HK-2 (cell line): Measurements from ENCODE around the gene LSM2.
A peak's percentile ranks its signal among the peaks of the same experiment; 100 is the strongest.
"Not testable (repeated sequence)": the region's sequence is repeated elsewhere in the genome, so short reads cannot be mapped to it uniquely, and the experiment has no call there.

Source experiments
- DNase-seq: peaks from one replicate; pipeline ENCODE4 v3.0.0-alpha.2; 2018; ENCODE audit not compliant: unreplicated experiment

LSM2 gene

GRCh38 chr6:31806470-31807272 is at the start of gene LSM2:
Gene LSM2 (minus strand): TSS chr6:31806966. CDS start chr6:31806757, 209 bp downstream.
- DNase-seq: peak; percentile 97

DNA sequence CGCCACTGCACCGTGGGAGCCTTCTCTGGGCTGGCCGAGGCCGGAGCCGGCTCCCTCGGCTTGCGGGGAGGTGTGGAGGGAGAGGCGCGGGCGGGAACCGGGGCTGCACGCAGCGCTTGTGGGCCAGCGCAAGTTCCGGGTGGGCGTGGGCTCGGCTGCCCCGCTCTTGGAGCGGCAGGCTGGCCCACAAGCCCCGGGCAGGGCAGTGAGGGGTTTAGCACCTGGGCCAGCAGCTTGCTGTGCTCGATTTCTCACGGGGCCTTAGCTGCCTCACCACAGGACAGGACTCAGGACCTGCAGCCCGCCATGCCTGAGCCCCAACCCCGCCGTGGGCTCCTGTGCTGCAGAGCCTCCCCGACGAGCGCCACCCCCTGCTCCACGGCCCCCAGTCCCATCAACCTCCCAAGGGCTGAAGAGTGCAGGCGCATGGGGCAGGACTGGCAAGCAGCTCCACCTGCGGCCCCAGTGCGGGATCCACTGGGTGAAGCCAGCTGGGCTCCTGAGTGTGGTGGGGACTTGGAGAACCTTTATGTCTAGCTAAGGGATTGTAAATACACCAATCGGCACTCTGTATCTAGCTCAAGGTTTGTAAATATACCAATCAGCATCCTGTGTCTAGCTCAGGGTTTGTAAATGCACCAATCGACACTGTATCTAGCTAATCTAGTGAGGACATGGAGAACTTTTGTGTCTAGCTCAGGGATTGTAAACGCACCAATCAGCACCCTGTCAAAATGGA is 45.4 kb upstream of the LSM2 start:
- not testable (repeated sequence) for DNase-seq

GRCh38 chr6:31851485-31851832 is 44.7 kb upstream of the LSM2 start:
- DNase-seq: no peak

DNA sequence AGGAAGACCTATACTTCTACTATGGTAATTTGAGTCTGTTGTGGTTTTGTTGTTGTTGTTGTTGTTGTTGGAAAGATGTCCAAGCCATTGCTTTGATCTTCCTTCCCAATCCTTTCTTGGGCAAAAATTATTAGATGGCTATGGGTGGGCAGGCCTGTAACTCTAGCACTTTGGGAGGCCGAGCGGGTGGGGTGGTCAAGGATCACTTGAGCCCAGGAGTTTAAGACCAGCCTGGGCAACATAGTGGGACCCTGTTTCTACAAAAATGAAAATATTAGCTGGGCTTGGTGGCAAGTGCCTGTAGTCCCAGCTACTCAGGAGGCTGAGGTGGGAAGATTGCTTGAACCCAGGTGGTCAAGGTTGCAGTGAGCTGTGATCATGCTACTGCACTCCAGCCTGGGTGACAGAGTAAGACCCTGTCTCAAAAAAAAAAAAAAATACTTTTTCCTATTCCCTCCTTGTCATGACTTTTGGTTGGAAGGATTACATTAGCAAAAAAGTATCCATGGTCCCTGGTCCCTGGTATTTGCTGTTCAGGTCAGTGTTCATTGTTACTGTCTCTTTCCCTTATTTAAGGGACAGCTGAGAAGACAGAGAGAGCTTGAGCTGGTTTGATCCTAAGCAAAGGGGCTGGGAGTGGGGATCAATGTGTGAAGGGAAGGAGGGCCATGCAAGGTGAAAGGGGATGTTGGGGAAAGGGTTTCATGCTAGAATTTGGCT is 44.2 kb upstream of the LSM2 start:
- DNase-seq: no peak

- no peak for DNase-seq
Measured at GRCh38 chr6:31847276-31847978, 40.7 kb upstream of the LSM2 start.

DNA sequence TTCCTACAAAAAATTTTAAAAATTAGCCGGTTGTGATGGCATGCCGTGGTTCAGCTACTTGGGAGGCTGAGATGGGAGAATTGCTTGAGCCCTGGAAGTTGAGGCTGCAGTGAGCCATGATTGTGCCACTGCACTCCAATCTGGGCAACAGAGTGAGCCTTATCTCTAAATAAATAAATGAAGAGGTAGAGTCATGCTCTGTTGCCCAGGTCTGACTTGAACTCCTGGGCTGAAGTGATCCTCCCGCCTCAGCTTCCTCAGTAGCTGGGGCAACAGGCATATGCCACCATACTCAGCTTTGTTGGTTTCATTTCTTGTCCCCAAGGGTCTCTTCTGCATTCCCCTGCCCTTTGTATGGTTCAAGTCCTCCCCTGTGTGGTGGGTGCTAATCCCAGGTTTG is 37.7 kb upstream of the LSM2 start:
- no peak for DNase-seq

DNA sequence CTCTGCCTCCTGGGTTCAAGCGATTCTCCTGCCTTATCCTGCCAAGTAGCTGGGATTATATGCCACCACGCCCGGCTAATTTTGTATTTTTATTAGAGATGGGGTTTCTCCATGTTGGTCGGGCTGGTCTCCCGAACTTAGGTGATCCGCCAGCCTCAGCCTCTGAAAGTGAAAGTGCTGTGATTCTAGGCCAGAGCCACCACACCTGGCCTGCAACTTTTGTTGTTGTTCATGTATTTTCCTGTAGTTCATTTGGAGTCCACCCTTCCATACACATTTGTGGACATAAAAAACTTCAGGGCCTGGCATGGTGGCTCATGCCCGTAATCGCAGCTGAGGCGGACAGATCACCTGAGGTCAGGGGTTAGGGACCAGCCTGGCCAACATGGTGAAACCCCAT is 35.3 kb upstream of the LSM2 start:
- DNase-seq: no peak

DNA sequence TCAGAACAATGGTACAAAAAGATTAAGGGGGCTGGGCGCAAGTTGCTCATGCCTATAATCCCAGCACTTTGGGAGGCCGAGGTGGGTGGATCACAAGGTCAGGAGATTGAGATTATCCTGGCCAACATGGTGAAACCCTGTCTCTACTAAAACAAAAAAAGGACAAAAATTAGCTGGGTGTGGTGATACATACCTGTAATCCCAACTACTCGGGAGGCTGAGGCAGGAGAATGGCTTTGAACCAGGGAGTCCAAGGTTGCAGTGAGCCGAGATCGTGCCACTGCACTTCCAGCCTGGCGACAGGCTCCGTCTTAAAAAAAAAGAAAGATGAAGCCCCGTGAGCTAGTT is 33.0 kb upstream of the LSM2 start:
- DNase-seq: not testable (repeated sequence)

DNA sequence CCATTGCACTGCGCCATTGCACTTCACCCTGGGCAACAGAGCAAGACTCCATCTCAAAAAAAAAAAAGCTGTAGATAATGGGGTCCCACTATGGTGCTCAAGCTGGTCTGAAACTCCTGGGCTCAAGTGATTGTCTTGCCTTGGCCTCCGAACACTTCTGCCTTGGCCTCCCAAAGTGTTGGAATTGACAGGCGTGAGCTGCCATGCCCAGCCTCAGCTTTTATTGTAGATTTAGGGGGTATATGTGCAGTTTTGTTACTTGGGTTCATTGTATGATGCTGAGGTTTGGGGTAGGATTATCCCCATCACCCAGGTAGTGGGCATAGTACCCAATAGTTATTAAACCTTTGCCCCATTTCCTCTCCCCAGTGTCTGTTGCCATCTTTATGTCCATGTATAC is 32.2 kb upstream of the LSM2 start:
- no peak for DNase-seq

DNA sequence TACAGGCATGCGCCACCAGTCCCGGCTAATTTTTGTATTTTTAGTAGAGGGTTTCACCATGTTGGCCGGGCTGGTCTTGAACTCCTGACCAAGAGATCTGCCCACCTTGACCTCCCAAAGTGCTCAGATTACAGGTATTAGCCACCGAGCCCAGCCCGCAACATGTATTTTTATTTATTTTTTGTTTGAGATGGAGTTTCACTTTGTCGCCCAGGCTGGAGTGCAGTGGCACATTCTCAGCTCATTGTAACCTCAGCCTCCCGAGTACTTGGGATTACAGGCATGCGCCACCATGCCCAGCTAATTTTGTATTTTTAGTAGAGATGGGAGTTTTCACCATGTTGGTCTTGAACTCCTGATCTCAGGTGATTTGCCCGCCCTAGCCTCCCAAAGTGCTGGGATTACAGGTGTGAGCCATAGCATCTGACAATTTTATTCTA is 31.4 kb upstream of the LSM2 start:
- not testable (repeated sequence) for DNase-seq

- no peak for DNase-seq
Measured at GRCh38 chr6:31837369-31838113, 30.8 kb upstream of the LSM2 start.

- DNase-seq: no peak
Measured at GRCh38 chr6:31836474-31837368, 30.0 kb upstream of the LSM2 start.

GRCh38 chr6:31836047-31836473 is 29.3 kb upstream of the LSM2 start:
- no peak for DNase-seq

GRCh38 chr6:31834367-31835250 is 27.8 kb upstream of the LSM2 start:
- DNase-seq: peak; percentile 84

GRCh38 chr6:31831350-31832215 is 24.8 kb upstream of the LSM2 start:
- DNase-seq: no peak

- DNase-seq: no peak
Measured at GRCh38 chr6:31830886-31831335, 24.1 kb upstream of the LSM2 start.

DNA sequence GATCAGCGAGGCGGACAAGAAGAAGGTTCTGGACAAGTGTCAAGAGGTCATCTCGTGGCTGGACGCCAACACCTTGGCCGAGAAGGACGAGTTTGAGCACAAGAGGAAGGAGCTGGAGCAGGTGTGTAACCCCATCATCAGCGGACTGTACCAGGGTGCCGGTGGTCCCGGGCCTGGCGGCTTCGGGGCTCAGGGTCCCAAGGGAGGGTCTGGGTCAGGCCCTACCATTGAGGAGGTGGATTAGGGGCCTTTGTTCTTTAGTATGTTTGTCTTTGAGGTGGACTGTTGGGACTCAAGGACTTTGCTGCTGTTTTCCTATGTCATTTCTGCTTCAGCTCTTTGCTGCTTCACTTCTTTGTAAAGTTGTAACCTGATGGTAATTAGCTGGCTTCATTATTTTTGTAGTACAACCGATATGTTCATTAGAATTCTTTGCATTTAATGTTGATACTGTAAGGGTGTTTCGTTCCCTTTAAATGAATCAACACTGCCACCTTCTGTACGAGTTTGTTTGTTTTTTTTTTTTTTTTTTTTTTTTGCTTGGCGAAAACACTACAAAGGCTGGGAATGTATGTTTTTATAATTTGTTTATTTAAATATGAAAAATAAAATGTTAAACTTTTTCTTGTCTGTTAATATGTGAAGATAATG is 23.0 kb upstream of the LSM2 start:
- DNase-seq: no peak
